ENCODE results near the gene LUZP2. TPM values are rescaled to one million over a fixed set of nuclear protein-coding genes. Genes with fewer than 3 reads are reported as not detected.

Gene LUZP2
- total RNA-seq, 6 donors from 2014 or later = 0.20 to 0.46 (median 0.23) TPM; not detected in 3

GRCh38 chr11:24509114-24509513 lies 12.3 kb downstream of the LUZP2 start:
- no peak for TF ChIP-seq POLR2A (IDR thresholded peaks at IDR 0.05)
- no peak for TF ChIP-seq EP300 (IDR thresholded peaks at IDR 0.05)
- TF ChIP-seq POLR2AphosphoS5 (IDR thresholded peaks at IDR 0.05) = no peak
- H3K27me3 ChIP-seq = no peaks in the 10 kb centered on the region
- ATAC-seq (ENCODE audit: low FRiP score in 2 of 2) (no peak), DNase-seq (no peak)
- no peak overlapping the region for H3K4me3 ChIP-seq
- H3K36me3 ChIP-seq = no peaks in the 10 kb centered on the region
- no peak overlapping the region for H3K27ac ChIP-seq
- no peaks in the 10 kb centered on the region for H3K4me1 ChIP-seq
- no peaks in the 10 kb centered on the region for H3K9me3 ChIP-seq
- WGBS, 2 donors = 41 to 51% methylated on average over 3 of the region's 3 CpGs

- DNase-seq (no peak), ATAC-seq (ENCODE audit: low FRiP score in 2 of 2) (no peak)
- H3K9me3 ChIP-seq = no peaks in the 10 kb centered on the region
- WGBS, 2 donors = 62 to 63% methylated on average over 5 of the region's 5 CpGs
- H3K4me3 ChIP-seq = no peak overlapping the region
- H3K4me1 ChIP-seq = no peaks in the 10 kb centered on the region
- H3K36me3 ChIP-seq = no peaks in the 10 kb centered on the region
- no peak overlapping the region for H3K27ac ChIP-seq
- H3K27me3 ChIP-seq = no peaks in the 10 kb centered on the region
- no peak for TF ChIP-seq EP300 (IDR thresholded peaks at IDR 0.05)
- no peak for TF ChIP-seq POLR2A (IDR thresholded peaks at IDR 0.05)
- TF ChIP-seq CTCF (IDR thresholded peaks at IDR 0.05) = no peak
- no peak for TF ChIP-seq POLR2AphosphoS5 (IDR thresholded peaks at IDR 0.05)
Observed at GRCh38 chr11:24511511-24511910, 14.7 kb downstream of the LUZP2 start.

- Histone ChIP-seq H3K9me3 (no peaks in the 10 kb centered on the region), H3K27me3 (no peaks in the 10 kb centered on the region), H3K4me3 (no peak overlapping the region), H3K36me3 (no peaks in the 10 kb centered on the region), H3K4me1 (no peaks in the 10 kb centered on the region), H3K27ac (no peak overlapping the region)
- ATAC-seq (ENCODE audit: low FRiP score in 2 of 2) (no peak), DNase-seq (no peak)
- no peak for TF ChIP-seq POLR2AphosphoS5 (IDR thresholded peaks at IDR 0.05)
- TF ChIP-seq CTCF (IDR thresholded peaks at IDR 0.05) = no peak
- TF ChIP-seq EP300 (IDR thresholded peaks at IDR 0.05) = no peak
- TF ChIP-seq POLR2A (IDR thresholded peaks at IDR 0.05) = no peak
- WGBS, 2 donors = 67 to 73% methylated on average over 3 of the region's 3 CpGs
Observed at GRCh38 chr11:24513479-24514218, 16.8 kb downstream of the LUZP2 start.

- Histone ChIP-seq H3K9me3 (no peaks in the 10 kb centered on the region), H3K36me3 (no peaks in the 10 kb centered on the region), H3K4me1 (no peaks in the 10 kb centered on the region), H3K27ac (no peak overlapping the region), H3K27me3 (no peaks in the 10 kb centered on the region), H3K4me3 (no peak overlapping the region)
- no peak for DNase-seq
- no peak for TF ChIP-seq EP300 (IDR thresholded peaks at IDR 0.05)
- ATAC-seq (ENCODE audit: low FRiP score in 2 of 2) = no peak
- WGBS, 2 donors = 66 to 71% methylated on average over 2 of the region's 2 CpGs
Observed at GRCh38 chr11:24514219-24514594, 17.4 kb downstream of the LUZP2 start.

- no peak for TF ChIP-seq POLR2A (IDR thresholded peaks at IDR 0.05)
- no peak for TF ChIP-seq EP300 (IDR thresholded peaks at IDR 0.05)
- no peak for TF ChIP-seq POLR2AphosphoS5 (IDR thresholded peaks at IDR 0.05)
- no peak for TF ChIP-seq CTCF (IDR thresholded peaks at IDR 0.05)
- Histone ChIP-seq H3K9me3 (no peaks in the 10 kb centered on the region), H3K27ac (no peak overlapping the region), H3K4me3 (no peak overlapping the region), H3K4me1 (no peaks in the 10 kb centered on the region), H3K36me3 (no peaks in the 10 kb centered on the region), H3K27me3 (no peaks in the 10 kb centered on the region)
- DNase-seq = no peak
- WGBS, 2 donors = 79 to 96% methylated on average over 1 of the region's 1 CpG
- ATAC-seq (ENCODE audit: low FRiP score in 2 of 2) = no peak
Observed at GRCh38 chr11:24515632-24516031, 18.8 kb downstream of the LUZP2 start.

- no peaks in the 10 kb centered on the region for H3K4me1 ChIP-seq
- H3K27me3 ChIP-seq = no peaks in the 10 kb centered on the region
- no peak overlapping the region for H3K27ac ChIP-seq
- no peaks in the 10 kb centered on the region for H3K36me3 ChIP-seq
- DNase-seq = no peak
- no peak for ATAC-seq (ENCODE audit: low FRiP score in 2 of 2)
- H3K4me3 ChIP-seq = no peak overlapping the region
- no peak for TF ChIP-seq CTCF (IDR thresholded peaks at IDR 0.05)
- TF ChIP-seq POLR2AphosphoS5 (IDR thresholded peaks at IDR 0.05) = no peak
- no peak for TF ChIP-seq EP300 (IDR thresholded peaks at IDR 0.05)
- TF ChIP-seq POLR2A (IDR thresholded peaks at IDR 0.05) = no peak
- no peaks in the 10 kb centered on the region for H3K9me3 ChIP-seq
Observed at GRCh38 chr11:24516638-24517037, 19.8 kb downstream of the LUZP2 start.
